H9 (cell line): ENCODE data around the gene FSTL4. TPM values are rescaled to one million over a fixed set of nuclear protein-coding genes. Genes with fewer than 3 reads are reported as not detected.
A peak's percentile ranks its signal among the peaks of the same experiment; 100 is the strongest.

Experiments used
- DNase-seq: peaks from one replicate; pipeline ENCODE4 v3.0.0-alpha.2; 2017
- H2AFZ ChIP-seq: one replicate; pipeline ENCODE4 v1.6.1; 2013; ENCODE audit warnings: mild to moderate bottlenecking, low read length, control low read depth, moderate library complexity
- H2AK5ac ChIP-seq: 2 replicates; pipeline ENCODE4 v1.6.1; 2013; ENCODE audit warnings: low read length, control low read depth, mixed read lengths; ENCODE audit not compliant: insufficient read length
- H2BK120ac ChIP-seq: one replicate; pipeline ENCODE4 v1.6.1; 2013; ENCODE audit warnings: low read depth, mild to moderate bottlenecking, low read length, control low read depth, inconsistent platforms; ENCODE audit not compliant: poor library complexity, severe bottlenecking
- H2BK12ac ChIP-seq: 2 replicates; pipeline ENCODE4 v1.6.1; 2013; ENCODE audit warnings: low read length, control low read depth, mixed read lengths, low read depth; ENCODE audit not compliant: insufficient read length
- H2BK15ac ChIP-seq: 2 replicates; pipeline ENCODE4 v1.6.1; 2013; ENCODE audit warnings: low read depth, low read length, control low read depth
- H2BK20ac ChIP-seq: one replicate; pipeline ENCODE4 v1.6.1; 2013; ENCODE audit warnings: low read depth, mild to moderate bottlenecking, low read length, control low read depth, inconsistent platforms; ENCODE audit not compliant: poor library complexity, severe bottlenecking
- H2BK5ac ChIP-seq: 2 replicates; pipeline ENCODE4 v1.6.1; 2013; ENCODE audit warnings: low read length, control low read depth, mixed read lengths; ENCODE audit not compliant: insufficient read length
- H3K14ac ChIP-seq: 2 replicates; pipeline ENCODE4 v1.6.1; 2013; ENCODE audit warnings: low read length, control low read depth; ENCODE audit not compliant: insufficient read depth
- H3K18ac ChIP-seq: 2 replicates; pipeline ENCODE4 v1.6.1; 2013; ENCODE audit warnings: low read depth, mild to moderate bottlenecking, mixed read lengths, low read length, control low read depth; ENCODE audit not compliant: insufficient read length
- H3K23ac ChIP-seq: 2 replicates; pipeline ENCODE4 v1.6.1; 2013; ENCODE audit warnings: low read length, control low read depth, mixed read lengths, low read depth; ENCODE audit not compliant: insufficient read length
- H3K23me2 ChIP-seq: 2 replicates; pipeline ENCODE4 v1.6.1; 2013; ENCODE audit warnings: low read depth, mild to moderate bottlenecking, mixed read lengths, low read length, control low read depth; ENCODE audit not compliant: insufficient read length, poor library complexity, severe bottlenecking
- H3K27ac ChIP-seq: 2 replicates; pipeline ENCODE4 v1.5.1; 2013; ENCODE audit warnings: low read length, control low read depth, mixed read lengths, low read depth; ENCODE audit not compliant: insufficient read length
- H3K27me3 ChIP-seq: 2 replicates; pipeline ENCODE4 v1.6.1; 2013; ENCODE audit warnings: low read length, control low read depth, inconsistent platforms; ENCODE audit not compliant: insufficient read depth
- H3K4ac ChIP-seq: 2 replicates; pipeline ENCODE4 v1.6.1; 2013; ENCODE audit warnings: low read depth, mild to moderate bottlenecking, control low read depth, inconsistent platforms, low read length, moderate library complexity
- H3K4me1 ChIP-seq: 2 replicates; pipeline ENCODE4 v1.6.1; 2013; ENCODE audit warnings: low read length, control low read depth, inconsistent platforms; ENCODE audit not compliant: insufficient read depth
- H3K4me2 ChIP-seq: 2 replicates; pipeline ENCODE4 v1.6.1; 2013; ENCODE audit warnings: low read length, control low read depth, mixed read lengths; ENCODE audit not compliant: insufficient read length, insufficient read depth
- H3K56ac ChIP-seq: 2 replicates; pipeline ENCODE4 v1.6.1; 2013; ENCODE audit warnings: low read depth, mild to moderate bottlenecking, mixed read lengths, low read length, control low read depth; ENCODE audit not compliant: insufficient read length
- H3K79me1 ChIP-seq: 2 replicates; pipeline ENCODE4 v1.6.1; 2013; ENCODE audit warnings: low read depth, mild to moderate bottlenecking, moderate library complexity, low read length, control low read depth, inconsistent platforms; ENCODE audit not compliant: insufficient read depth, poor library complexity, severe bottlenecking
- H3K79me2 ChIP-seq: 2 replicates; pipeline ENCODE4 v1.6.1; 2013; ENCODE audit warnings: low read length, control low read depth, inconsistent platforms; ENCODE audit not compliant: insufficient read depth
- H3K9ac ChIP-seq: 2 replicates; pipeline ENCODE4 v1.6.1; 2013; ENCODE audit warnings: low read length, control low read depth, mixed read lengths; ENCODE audit not compliant: insufficient read length; ENCODE audit errors: extremely low read depth
- H3K9me3 ChIP-seq: one replicate; pipeline ENCODE4 v1.6.1; 2013; ENCODE audit warnings: low read depth, low read length, inconsistent platforms; ENCODE audit not compliant: control insufficient read depth
- H3T11ph ChIP-seq: one replicate; pipeline ENCODE4 v1.6.1; 2013; ENCODE audit warnings: mild to moderate bottlenecking, low read length, control low read depth, inconsistent platforms
- H4K20me1 ChIP-seq: one replicate; pipeline ENCODE4 v1.6.1; 2013; ENCODE audit not compliant: control insufficient read depth, insufficient read length, insufficient read depth
- H4K5ac ChIP-seq: 2 replicates; pipeline ENCODE4 v1.6.1; 2013; ENCODE audit warnings: low read depth, mild to moderate bottlenecking, mixed read lengths, low read length, control low read depth; ENCODE audit not compliant: insufficient read length
- H4K8ac ChIP-seq: replicated peaks from 2 replicates; pipeline ENCODE4 v1.6.1; 2013; ENCODE audit warnings: low read length, control low read depth, mixed read lengths, low read depth; ENCODE audit not compliant: insufficient read length
- H4K91ac ChIP-seq: 2 replicates; pipeline ENCODE4 v1.6.1; 2013; ENCODE audit warnings: low read depth, mild to moderate bottlenecking, moderate library complexity, mixed read lengths, low read length, control low read depth; ENCODE audit not compliant: insufficient read length
- H3K27ac Mint-ChIP-seq, 3 experiments: 2 replicates in 2 of 3; 3 replicates in 1 of 3; pipeline ENCODE4 v1.8.0; 2020 to 2021; ENCODE audit warnings: mixed read lengths in 3 of 3, mild to moderate bottlenecking in 1 of 3, moderate library complexity in 1 of 3
- H3K27me3 Mint-ChIP-seq: 2 replicates; pipeline ENCODE4 v1.8.0; 2021; ENCODE audit warnings: low read depth, mild to moderate bottlenecking, moderate library complexity, mixed read lengths
- H3K36me3 Mint-ChIP-seq, 3 experiments: 2 replicates in 2 of 3; 3 replicates in 1 of 3; pipeline ENCODE4 v1.8.0; 2020 to 2021; ENCODE audit warnings: low read depth in 3 of 3, mixed read lengths in 3 of 3; ENCODE audit not compliant: insufficient read depth in 1 of 3
- H3K4me1 Mint-ChIP-seq, 2 experiments: 2 replicates each; pipeline ENCODE4 v1.8.0; 2020; ENCODE audit warnings: mixed read lengths in 2 of 2
- H3K4me3 Mint-ChIP-seq, 2 experiments: 2 replicates in 1 of 2; 3 replicates in 1 of 2; pipeline ENCODE4 v1.8.0; 2020 to 2021; ENCODE audit warnings: mild to moderate bottlenecking in 2 of 2, mixed read lengths in 2 of 2, moderate library complexity in 1 of 2
- H3K9me3 Mint-ChIP-seq, 2 experiments: 2 replicates in 1 of 2; 3 replicates in 1 of 2; pipeline ENCODE4 v1.8.0; 2020; ENCODE audit warnings: mild to moderate bottlenecking in 2 of 2, mixed read lengths in 2 of 2, moderate library complexity in 1 of 2
- CTCF ChIP-seq: fragments of 200-600 bp; sonication (generic); conservative IDR thresholded peaks from 3 replicates; pipeline ENCODE4 v1.8.0; 2021; ENCODE audit warnings: antibody characterized with exemption, mild to moderate bottlenecking
- WGBS: extraction: QIAGEN DNeasy Blood & Tissue Kit; methylation state at CpG from one replicate; pipeline ENCODE4 v1.1.7; 2013; ENCODE audit warnings: missing lambda C conversion rate, low lambda C conversion rate, mixed read lengths; ENCODE audit not compliant: insufficient read length; ENCODE audit errors: extremely low coverage; 5-methylcytosine and 5-hydroxymethylcytosine counted together
- total RNA-seq: library from RNA; stranded (reverse); gene quantifications from 2 replicates; pipeline ENCODE4 v1.2.1, GENCODE V29; 2021

Gene FSTL4
- total RNA-seq, 1 experiment from 2014 or later, result 5.7 TPM

GRCh38 chr5:133471699-133472098 lies 140.6 kb downstream of the FSTL4 start:
- Histone ChIP-seq H2BK20ac (no peak overlapping the region), H2AK5ac (no peak overlapping the region), H3K18ac (no peak overlapping the region), H3K79me1 (no peaks in the 10 kb centered on the region), H3K79me2 (no peaks in the 10 kb centered on the region), H3K4ac (no peak overlapping the region), H2BK120ac (no peak overlapping the region), H3K9ac (no peak overlapping the region), H3K23me2 (no peaks in the 10 kb centered on the region), H4K8ac (no peak overlapping the region), H4K20me1 (no peaks in the 10 kb centered on the region), H2BK5ac (no peak overlapping the region), H3T11ph (no peak overlapping the region), H3K23ac (no peak overlapping the region), H2AFZ (no peak overlapping the region), H4K91ac (no peak overlapping the region), H3K27ac (no peak overlapping the region), H3K27me3 (no peaks in the 10 kb centered on the region), H3K4me1 (peaks cover 5% of the 10 kb centered on the region; the same call in 1 of the 2 replicates), H4K5ac (no peak overlapping the region), H3K9me3 (no peaks in the 10 kb centered on the region), H3K56ac (no peak overlapping the region), H3K14ac (no peak overlapping the region), H2BK15ac (no peak overlapping the region), H2BK12ac (no peak overlapping the region), H3K4me2 (no peak overlapping the region)
- peaks cover 2% of the 10 kb centered on the region; the same call in 1 of the 2 replicates for H3K27me3 Mint-ChIP-seq
- no peaks in the 10 kb centered on the region for H3K36me3 Mint-ChIP-seq
- WGBS, result no CpG with 5 or more reads among the region's 3 CpGs
- peaks cover 13 to 16% of the 10 kb centered on the region in 2 experiments for H3K4me1 Mint-ChIP-seq
- no peaks in the 10 kb centered on the region for H3K9me3 Mint-ChIP-seq
- H3K27ac Mint-ChIP-seq, result no peak overlapping the region
- no peak for DNase-seq
- no peak overlapping the region for H3K4me3 Mint-ChIP-seq
- TF ChIP-seq CTCF, result peak; percentile 16; the same call in 1 of the 3 replicates
